ENCODE data around the gene RNASEH2A. TPM values are rescaled to one million over a fixed set of nuclear protein-coding genes. Genes with fewer than 3 reads are reported as not detected.

The RNASEH2A gene
- polyA plus RNA-seq, 2 of the 4 experiments (the other 2 are of a cell fraction) = 37.2 to 45.5 TPM

- TF ChIP-seq CTCF (IDR thresholded peaks at IDR 0.05) = no peak
Measured at GRCh38 chr19:12800923-12801465, 5.4 kb upstream of the RNASEH2A start (continued).

- ChIA-PET CTCF (interaction anchor here (1.3 to 17.4 kb wide), 2 partner anchors 35 to 46 kb away, joined by 5 to 901 read pairs; partner anchors contain the start of gene HOOK2), POLR2A (no interaction called here)
- no peak for DNase-seq (ENCODE audit: low read depth in 1 of 2, low spot score in 1 of 2)
- no peak within 1 kb of the TSS for H3K4me2 ChIP-seq
- no peak for FAIRE-seq
- H3K9me3 ChIP-seq = no peaks in the 10 kb centered on the region
- 59% methylated on average over 48 of the region's 78 CpGs for WGBS (ENCODE audit: missing lambda C conversion rate)
- TF ChIP-seq MYC (IDR thresholded peaks at IDR 0.05; ENCODE audit: borderline replicate concordance, low read length) (no peak), EHMT2 (IDR thresholded peaks at IDR 0.05; ENCODE audit: low read depth) (no peak), EHF (CRISPR knock-in tag; IDR thresholded peaks at IDR 0.05) (no peak), ESRRA (IDR thresholded peaks at IDR 0.05; ENCODE audit: borderline replicate concordance, low read length) (no peak), HDAC2 (IDR thresholded peaks at IDR 0.05) (no peak), JUN (IDR thresholded peaks at IDR 0.05) (no peak)
- ATAC-seq = no peak
- H3K27ac ChIP-seq = no peak within 1 kb of the TSS
- H3K4me3 ChIP-seq = no peak within 1 kb of the TSS
- H3K4me1 ChIP-seq = no peaks in the 10 kb centered on the region
Measured at GRCh38 chr19:12801466-12802266, 4.7 kb upstream of the RNASEH2A start, which contains the start of the genes PRDX2 and THSD8. PRDX2 (minus strand) TSS chr19:12801800; CDS start chr19:12801261, 539 bp downstream. THSD8 (plus strand) TSS chr19:12802069; CDS start chr19:12802072, 3 bp downstream.

- Histone ChIP-seq H3K4me3 (no peak overlapping the region), H3K9me3 (no peaks in the 10 kb centered on the region), H3K27ac (no peak overlapping the region), H3K4me1 (no peaks in the 10 kb centered on the region), H3K4me2 (no peak overlapping the region)
- TF ChIP-seq EHMT2 (IDR thresholded peaks at IDR 0.05; ENCODE audit: low read depth) (no peak), PHF8 (IDR thresholded peaks at IDR 0.05; ENCODE audit: borderline replicate concordance, low read depth) (no peak), NFE2L2 (conservative IDR thresholded peaks at IDR 0.05; ENCODE audit: low read length) (no peak), RFX5 (IDR thresholded peaks at IDR 0.05) (no peak), MAFK (IDR thresholded peaks at IDR 0.05; ENCODE audit: partially characterized antibody) (no peak), PBX3 (IDR thresholded peaks at IDR 0.05) (no peak), SREBF2 (IDR thresholded peaks at IDR 0.05) (no peak), E2F6 (IDR thresholded peaks at IDR 0.05; ENCODE audit: borderline replicate concordance, low read depth) (no peak), RAD21 (conservative IDR thresholded peaks at IDR 0.05 in 1 of 2, IDR thresholded peaks at IDR 0.05 in 1 of 2) (no peak), CBX8 (IDR thresholded peaks at IDR 0.05) (no peak), CBX2 (IDR thresholded peaks at IDR 0.05; ENCODE audit: borderline replicate concordance, low read depth) (no peak), TP53 (CRISPR knock-in tag; IDR thresholded peaks at IDR 0.05) (no peak), RNF2 (IDR thresholded peaks at IDR 0.05; ENCODE audit: borderline replicate concordance, low read depth) (no peak), JUN (IDR thresholded peaks at IDR 0.05) (no peak), HEYL (CRISPR knock-in tag; IDR thresholded peaks at IDR 0.05) (no peak)
- DNase-seq (ENCODE audit: low read depth in 1 of 2, low spot score in 1 of 2) (no peak), ATAC-seq (no peak), FAIRE-seq (no peak)
- ChIA-PET CTCF (interaction anchor here (1.0 to 17.4 kb wide), 3 partner anchors 35 to 45 kb away, joined by 3 to 901 read pairs (median 5); partner anchors contain the start of gene HOOK2), POLR2A (interaction anchor here (1.3 kb wide), 1 partner anchor 36 kb away, joined by 3 read pairs; no protein-coding TSS in a partner anchor)
- 77% methylated on average over 21 of the region's 22 CpGs for WGBS (ENCODE audit: missing lambda C conversion rate)
Measured at GRCh38 chr19:12802267-12803106, 3.9 kb upstream of the RNASEH2A start.
